ENCODE data around the gene KCNQ1. TPM values are rescaled to one million over a fixed set of nuclear protein-coding genes. Genes with fewer than 3 reads are reported as not detected.

KCNQ1 gene
- total and polyA plus RNA-seq, 2 donors (not counting 1 experiment from before 2014, with no cell fraction given) = 21.5 to 28.8 TPM

GRCh38 chr11:2547806-2548205, 103.0 kb downstream of the KCNQ1 start:
- no peaks in the 10 kb centered on the region for H3K9me3 ChIP-seq (ENCODE audit: control extremely low read depth in 1 of 3, control insufficient read depth in 2 of 3, insufficient read depth in 1 of 3, low read length in 2 of 3)
- Mint-ChIP-seq H3K27ac (no peak overlapping the region), H3K4me1 (peaks cover 19% of the 10 kb centered on the region), H3K27me3 (no peaks in the 10 kb centered on the region), H3K9me3 (ENCODE audit: insufficient read depth) (no peaks in the 10 kb centered on the region), H3K4me3 (no peak overlapping the region)
- H4K20me1 ChIP-seq (ENCODE audit: control insufficient read depth, insufficient read depth, low read length, poor library complexity, severe bottlenecking) = peaks cover 44% of the 10 kb centered on the region
- H3K27me3 ChIP-seq (replicated peaks in 1 of 4; ENCODE audit: control extremely low read depth in 1 of 4, control insufficient read depth in 3 of 4, insufficient read depth in 4 of 4, low read length in 3 of 4) = no peaks in the 10 kb centered on the region
- H3K36me3 ChIP-seq (replicated peaks in 1 of 2; ENCODE audit: control extremely low read depth in 1 of 2, control insufficient read depth in 1 of 2, extremely low read depth in 1 of 2, insufficient read depth in 2 of 2, low read length in 1 of 2) = peaks cover 0 to 3% of the 10 kb centered on the region in 2 experiments
- TF ChIP-seq CTCF (IDR thresholded peaks at IDR 0.05) = no peak
- TF ChIP-seq EZH2 (IDR thresholded peaks at IDR 0.05; ENCODE audit: borderline replicate concordance, insufficient read depth, low read depth, low read length, poor library complexity, severe bottlenecking) = no peak
- WGBS (ENCODE audit: insufficient coverage) = 93% methylated on average over 16 of the region's 16 CpGs
- intact Hi-C loops (cut with micrococcal nuclease) = no loop called here
- no peak overlapping the region for H3K27ac ChIP-seq (ENCODE audit: low read length in 2 of 2)
- no peak overlapping the region for H2AFZ ChIP-seq (ENCODE audit: insufficient read depth, low read depth, low read length, poor library complexity, severe bottlenecking)
- no peak overlapping the region for H3K4me3 ChIP-seq (ENCODE audit: control extremely low read depth in 1 of 5, extremely low read depth in 1 of 5, insufficient read depth in 1 of 5, low read depth in 2 of 5, low read length in 4 of 5)
- POLR2A ChIA-PET = no interaction called here
- no peaks in the 10 kb centered on the region for H3K4me1 ChIP-seq (ENCODE audit: control insufficient read depth in 2 of 2, insufficient read depth in 2 of 2, low read length in 2 of 2)
- no peak for DNase-seq
- ATAC-seq (ENCODE audit: low read depth) = no peak
- CTCF ChIA-PET = interaction anchor here (1.3 kb wide), 1 partner anchor 340 kb away, joined by 6 read pairs; no protein-coding TSS in a partner anchor
- H3K9ac ChIP-seq (ENCODE audit: low read length) = no peak overlapping the region
- H3K4me2 ChIP-seq (replicated peaks; ENCODE audit: low read depth, low read length, poor library complexity, severe bottlenecking) = no peak overlapping the region
- peaks cover 50% of the 10 kb centered on the region for H3K79me2 ChIP-seq (ENCODE audit: control insufficient read depth, insufficient read depth, low read length)

GRCh38 chr11:2548596-2548995, 103.8 kb downstream of the KCNQ1 start:
- Histone ChIP-seq H3K36me3 (replicated peaks in 1 of 2; ENCODE audit: control extremely low read depth in 1 of 2, control insufficient read depth in 1 of 2, extremely low read depth in 1 of 2, insufficient read depth in 2 of 2, low read length in 1 of 2) (peaks cover 0 to 3% of the 10 kb centered on the region in 2 experiments), H3K4me3 (ENCODE audit: control extremely low read depth in 1 of 5, extremely low read depth in 1 of 5, insufficient read depth in 1 of 5, low read depth in 2 of 5, low read length in 4 of 5) (no peak overlapping the region), H3K4me1 (ENCODE audit: control insufficient read depth in 2 of 2, insufficient read depth in 2 of 2, low read length in 2 of 2) (no peaks in the 10 kb centered on the region), H3K4me2 (replicated peaks; ENCODE audit: low read depth, low read length, poor library complexity, severe bottlenecking) (no peak overlapping the region), H3K27me3 (replicated peaks in 1 of 4; ENCODE audit: control extremely low read depth in 1 of 4, control insufficient read depth in 3 of 4, insufficient read depth in 4 of 4, low read length in 3 of 4) (no peaks in the 10 kb centered on the region), H3K9ac (ENCODE audit: low read length) (no peak overlapping the region), H3K79me2 (ENCODE audit: control insufficient read depth, insufficient read depth, low read length) (peaks cover 49% of the 10 kb centered on the region), H4K20me1 (ENCODE audit: control insufficient read depth, insufficient read depth, low read length, poor library complexity, severe bottlenecking) (peaks cover 44% of the 10 kb centered on the region), H2AFZ (ENCODE audit: insufficient read depth, low read depth, low read length, poor library complexity, severe bottlenecking) (no peak overlapping the region), H3K9me3 (ENCODE audit: control extremely low read depth in 1 of 3, control insufficient read depth in 2 of 3, insufficient read depth in 1 of 3, low read length in 2 of 3) (no peaks in the 10 kb centered on the region), H3K27ac (ENCODE audit: low read length in 2 of 2) (no peak overlapping the region)
- TF ChIP-seq EZH2 (IDR thresholded peaks at IDR 0.05; ENCODE audit: borderline replicate concordance, insufficient read depth, low read depth, low read length, poor library complexity, severe bottlenecking) (no peak), CTCF (IDR thresholded peaks at IDR 0.05) (no peak)
- H3K27ac Mint-ChIP-seq = no peak overlapping the region
- 94% methylated on average over 8 of the region's 12 CpGs for WGBS (ENCODE audit: insufficient coverage)
- no peaks in the 10 kb centered on the region for H3K9me3 Mint-ChIP-seq (ENCODE audit: insufficient read depth)
- no peaks in the 10 kb centered on the region for H3K27me3 Mint-ChIP-seq
- DNase-seq = no peak
- POLR2A ChIA-PET = no interaction called here
- H3K4me1 Mint-ChIP-seq = peaks cover 17% of the 10 kb centered on the region
- intact Hi-C loops (cut with micrococcal nuclease) = no loop called here
- CTCF ChIA-PET = no interaction called here
- no peak overlapping the region for H3K4me3 Mint-ChIP-seq
- ATAC-seq (ENCODE audit: low read depth) = no peak

All from B cell (primary cell).